H1 (cell line): ENCODE results near the gene SOX8.

Experiments used
- ASH2L ChIP-seq: fragments of 200-600, 300-600 bp; sonication (generic); IDR thresholded peaks from one replicate; pipeline ENCODE4 v1.7.1; 2017; ENCODE audit warnings: low read length
- CREB1 ChIP-seq: IDR thresholded peaks from 2 replicates; pipeline ENCODE4 v1.6.1; 2012; ENCODE audit warnings: inconsistent platforms
- EZH2 ChIP-seq: fragments of 200-600 bp; sonication (generic); IDR thresholded peaks from 2 replicates; pipeline ENCODE4 v1.7.1; 2012; ENCODE audit warnings: low read depth, mild to moderate bottlenecking, moderate library complexity, low read length, inconsistent platforms; ENCODE audit not compliant: severe bottlenecking
- PHF8 ChIP-seq: fragments of 200-600 bp; sonication (generic); conservative IDR thresholded peaks from 2 replicates; pipeline ENCODE4 v1.7.1; 2012; ENCODE audit warnings: low read depth, mild to moderate bottlenecking, inconsistent platforms, low read length, moderate library complexity
- POLR2AphosphoS5 ChIP-seq: IDR thresholded peaks from 2 replicates; pipeline ENCODE4 v1.6.1; 2011; ENCODE audit warnings: low read depth, low read length
- RXRA ChIP-seq: IDR thresholded peaks from 2 replicates; pipeline ENCODE4 v1.6.1; 2011; ENCODE audit warnings: low read depth, mild to moderate bottlenecking, low read length, moderate library complexity; ENCODE audit not compliant: insufficient read depth
- SP1 ChIP-seq: IDR thresholded peaks from 2 replicates; pipeline ENCODE4 v1.6.1; 2011; ENCODE audit warnings: low read depth, low read length
- TAF1 ChIP-seq: IDR thresholded peaks from 2 replicates; pipeline ENCODE4 v1.6.1; 2011; ENCODE audit warnings: mild to moderate bottlenecking, low read depth, low read length
- TCF12 ChIP-seq: IDR thresholded peaks from 2 replicates; pipeline ENCODE4 v1.6.1; 2011; ENCODE audit warnings: low read depth, mild to moderate bottlenecking, low read length
- TEAD4 ChIP-seq: IDR thresholded peaks from 2 replicates; pipeline ENCODE4 v1.6.1; 2012; ENCODE audit warnings: low read depth, low read length, inconsistent platforms, mixed read lengths
- TF ChIP-seq, protein P1 (sequence below): IDR thresholded peaks from 2 replicates; pipeline ENCODE4 v1.6.1; 2012; ENCODE audit warnings: low read length, inconsistent platforms
- TF ChIP-seq, protein P2 (sequence below), 3 experiments: IDR thresholded peaks; 1 replicate in 2 of 3; 2 replicates in 1 of 3; pipeline versions ENCODE4 v1.5.1 to v1.6.1; 2011; ENCODE audit warnings: low read length in 3 of 3, mild to moderate bottlenecking in 3 of 3, inconsistent platforms in 2 of 3, low read depth in 1 of 3, moderate library complexity in 1 of 3; ENCODE audit not compliant: insufficient read depth in 1 of 3; ENCODE audit errors: control extremely low read depth in 1 of 3

DNA sequence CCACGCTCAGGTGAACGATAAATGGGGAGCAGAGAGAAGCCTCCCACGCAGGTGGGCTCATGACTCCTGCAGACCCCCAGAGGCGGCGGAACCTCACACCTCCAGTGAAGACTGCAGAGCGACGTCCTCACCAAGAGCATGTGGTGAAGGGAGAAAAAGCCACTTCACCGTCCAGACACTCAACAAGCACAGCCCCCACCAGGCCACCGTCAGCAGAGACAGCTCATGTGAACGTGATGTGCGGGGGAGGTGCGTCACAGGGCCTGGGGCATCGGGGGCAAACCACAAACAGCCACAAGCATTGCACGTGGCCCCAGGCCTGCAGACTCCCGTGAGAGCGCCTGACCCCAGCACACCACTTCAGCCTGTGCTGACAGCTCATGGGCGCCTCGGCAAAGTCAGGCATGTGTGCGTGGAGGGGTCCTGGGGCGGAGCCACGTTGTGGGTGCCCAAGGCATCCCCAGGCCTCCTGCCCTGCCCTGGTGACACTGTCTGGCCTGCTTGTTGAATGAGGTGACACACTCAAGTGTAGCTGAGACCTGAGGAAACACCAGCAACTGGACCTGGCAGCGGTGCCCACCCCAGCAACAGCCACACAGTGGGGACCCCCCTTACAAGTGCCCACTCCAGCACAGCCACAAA is 29.8 kb upstream of the SOX8 start:
- TF ChIP-seq RXRA (no peak), EZH2 (no peak), PHF8 (no peak), POLR2AphosphoS5 (no peak), ASH2L (no peak), SP1 (no peak), TCF12 (no peak), TAF1 (no peak), TEAD4 (no peak), CREB1 (no peak)
- TF ChIP-seq, protein P1, sequence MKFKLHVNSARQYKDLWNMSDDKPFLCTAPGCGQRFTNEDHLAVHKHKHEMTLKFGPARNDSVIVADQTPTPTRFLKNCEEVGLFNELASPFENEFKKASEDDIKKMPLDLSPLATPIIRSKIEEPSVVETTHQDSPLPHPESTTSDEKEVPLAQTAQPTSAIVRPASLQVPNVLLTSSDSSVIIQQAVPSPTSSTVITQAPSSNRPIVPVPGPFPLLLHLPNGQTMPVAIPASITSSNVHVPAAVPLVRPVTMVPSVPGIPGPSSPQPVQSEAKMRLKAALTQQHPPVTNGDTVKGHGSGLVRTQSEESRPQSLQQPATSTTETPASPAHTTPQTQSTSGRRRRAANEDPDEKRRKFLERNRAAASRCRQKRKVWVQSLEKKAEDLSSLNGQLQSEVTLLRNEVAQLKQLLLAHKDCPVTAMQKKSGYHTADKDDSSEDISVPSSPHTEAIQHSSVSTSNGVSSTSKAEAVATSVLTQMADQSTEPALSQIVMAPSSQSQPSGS, result no peak
- TF ChIP-seq, protein P2, sequence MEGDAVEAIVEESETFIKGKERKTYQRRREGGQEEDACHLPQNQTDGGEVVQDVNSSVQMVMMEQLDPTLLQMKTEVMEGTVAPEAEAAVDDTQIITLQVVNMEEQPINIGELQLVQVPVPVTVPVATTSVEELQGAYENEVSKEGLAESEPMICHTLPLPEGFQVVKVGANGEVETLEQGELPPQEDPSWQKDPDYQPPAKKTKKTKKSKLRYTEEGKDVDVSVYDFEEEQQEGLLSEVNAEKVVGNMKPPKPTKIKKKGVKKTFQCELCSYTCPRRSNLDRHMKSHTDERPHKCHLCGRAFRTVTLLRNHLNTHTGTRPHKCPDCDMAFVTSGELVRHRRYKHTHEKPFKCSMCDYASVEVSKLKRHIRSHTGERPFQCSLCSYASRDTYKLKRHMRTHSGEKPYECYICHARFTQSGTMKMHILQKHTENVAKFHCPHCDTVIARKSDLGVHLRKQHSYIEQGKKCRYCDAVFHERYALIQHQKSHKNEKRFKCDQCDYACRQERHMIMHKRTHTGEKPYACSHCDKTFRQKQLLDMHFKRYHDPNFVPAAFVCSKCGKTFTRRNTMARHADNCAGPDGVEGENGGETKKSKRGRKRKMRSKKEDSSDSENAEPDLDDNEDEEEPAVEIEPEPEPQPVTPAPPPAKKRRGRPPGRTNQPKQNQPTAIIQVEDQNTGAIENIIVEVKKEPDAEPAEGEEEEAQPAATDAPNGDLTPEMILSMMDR (IDR thresholded peaks at IDR 0.05; ENCODE audit: control extremely low read depth in 1 of 3, insufficient read depth in 1 of 3, low read depth in 1 of 3, low read length in 3 of 3), result no peak
